Activated naive CD8-positive, alpha-beta T cell treated with anti-CD3 and anti-CD28 coated beads, Interleukin-2, amount 10 ng/mL, durations not matched to agents 7 days and 5 days (primary cell): ENCODE measurements around the gene GLCCI1. TPM values are rescaled to one million over a fixed set of nuclear protein-coding genes. Genes with fewer than 3 reads are reported as not detected.
"Not testable (repeated sequence)": the region's sequence is repeated elsewhere in the genome, so short reads cannot be mapped to it uniquely, and the experiment has no call there.

Source experiments
- ATAC-seq: fragments of 150-1000 bp; cut with Tn5 transposase; one replicate; pipeline ENCODE4 v1.10.0; 2021; ENCODE audit warnings: low read depth, moderate library complexity
- POLR2A ChIA-PET: fragments of 350-600 bp; sonication (Branson Sonifier 250); formaldehyde crosslinking; loops from one replicate; lab custom pipeline; 2021; ENCODE audit warnings: antibody characterized with exemption; lab: Charles Lee
- DNase-seq: peaks from one replicate; pipeline ENCODE4 v3.0.0; 2021
- H3K27ac Mint-ChIP-seq: one replicate; pipeline ENCODE4 v1.8.0; 2022; ENCODE audit warnings: mild to moderate bottlenecking, mixed read lengths
- H3K27me3 Mint-ChIP-seq: one replicate; pipeline ENCODE4 v1.8.0; 2022; ENCODE audit warnings: mild to moderate bottlenecking, moderate library complexity, mixed read lengths
- H3K36me3 Mint-ChIP-seq: one replicate; pipeline ENCODE4 v1.8.0; 2021; ENCODE audit warnings: mild to moderate bottlenecking, mixed read lengths
- H3K4me1 Mint-ChIP-seq: one replicate; pipeline ENCODE4 v1.8.0; 2021; ENCODE audit warnings: mixed read lengths
- H3K4me3 Mint-ChIP-seq: one replicate; pipeline ENCODE4 v1.8.0; 2022; ENCODE audit warnings: mild to moderate bottlenecking, moderate library complexity, mixed read lengths
- H3K9me3 Mint-ChIP-seq: one replicate; pipeline ENCODE4 v1.8.0; 2021; ENCODE audit warnings: mixed read lengths
- total RNA-seq, 2 experiments: library from RNA; stranded (reverse); gene quantifications; one replicate each; pipeline ENCODE4 v1.2.3, GENCODE V29; 2021

The GLCCI1 gene
- total RNA-seq, 2 experiments from 2014 or later, result 30.0 to 38.1 TPM

DNA sequence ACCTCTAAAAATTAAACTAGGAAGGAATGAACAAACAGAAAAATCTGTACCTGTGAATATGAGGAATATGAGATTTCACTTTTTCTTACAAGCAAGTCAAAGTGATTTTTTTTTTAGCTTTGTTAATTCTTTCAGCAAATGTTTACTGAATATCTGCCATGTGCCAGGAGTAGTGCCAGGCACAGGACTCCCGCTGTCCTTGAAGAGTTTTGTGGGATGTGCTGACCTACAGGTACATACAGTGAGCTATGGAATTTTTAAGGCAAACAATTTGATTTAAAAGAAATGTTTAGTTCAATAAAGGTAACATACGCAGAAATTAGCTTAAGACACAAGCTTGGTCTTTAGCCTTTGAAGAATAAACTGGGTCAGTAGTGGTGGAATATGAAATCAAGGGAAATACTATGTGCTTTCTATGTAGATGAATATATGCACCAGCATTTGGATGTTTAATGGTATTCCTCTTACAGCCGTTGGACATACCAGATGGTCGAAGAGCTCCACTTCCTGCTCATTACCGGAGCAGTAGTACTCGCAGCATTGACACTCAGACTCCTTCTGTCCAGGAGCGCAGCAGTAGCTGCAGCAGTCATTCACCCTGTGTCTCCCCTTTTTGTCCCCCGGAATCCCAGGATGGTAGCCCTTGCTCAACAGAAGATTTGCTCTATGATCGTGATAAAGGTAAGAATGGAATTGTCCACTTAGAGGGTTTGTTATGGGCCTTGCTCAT is 102.0 kb downstream of the GLCCI1 start:
- H3K9me3 Mint-ChIP-seq, result peaks cover 7% of the 10 kb centered on the region
- DNase-seq (no peak), ATAC-seq (no peak)
- H3K4me3 Mint-ChIP-seq, result no peak overlapping the region
- H3K4me1 Mint-ChIP-seq, result peaks cover 8% of the 10 kb centered on the region
- POLR2A ChIA-PET, result no interaction called here
- no peaks in the 10 kb centered on the region for H3K27me3 Mint-ChIP-seq
- no peak overlapping the region for H3K27ac Mint-ChIP-seq
- H3K36me3 Mint-ChIP-seq, result peaks cover 29% of the 10 kb centered on the region

DNA sequence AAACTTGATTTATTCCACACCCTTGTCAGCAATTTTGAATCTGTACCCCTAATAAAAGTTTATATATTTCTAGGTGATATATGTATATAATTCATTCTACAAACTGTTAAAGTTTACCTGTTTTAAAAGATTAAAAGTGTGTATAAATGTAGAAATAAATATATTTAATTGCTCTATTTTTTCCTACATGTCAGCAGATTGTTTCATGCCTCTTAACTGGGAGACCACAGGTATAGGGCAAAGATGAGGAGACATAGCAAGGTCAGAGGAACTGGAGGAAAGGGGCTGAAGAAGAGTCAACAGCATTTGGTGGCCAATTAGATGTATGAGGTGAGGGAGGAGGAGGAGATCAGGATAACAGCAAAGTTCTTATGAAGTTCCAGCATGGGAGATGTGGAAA is 109.8 kb downstream of the GLCCI1 start:
- ATAC-seq, result no peak
- no peak overlapping the region for H3K4me3 Mint-ChIP-seq
- peaks cover 2% of the 10 kb centered on the region for H3K4me1 Mint-ChIP-seq

DNA sequence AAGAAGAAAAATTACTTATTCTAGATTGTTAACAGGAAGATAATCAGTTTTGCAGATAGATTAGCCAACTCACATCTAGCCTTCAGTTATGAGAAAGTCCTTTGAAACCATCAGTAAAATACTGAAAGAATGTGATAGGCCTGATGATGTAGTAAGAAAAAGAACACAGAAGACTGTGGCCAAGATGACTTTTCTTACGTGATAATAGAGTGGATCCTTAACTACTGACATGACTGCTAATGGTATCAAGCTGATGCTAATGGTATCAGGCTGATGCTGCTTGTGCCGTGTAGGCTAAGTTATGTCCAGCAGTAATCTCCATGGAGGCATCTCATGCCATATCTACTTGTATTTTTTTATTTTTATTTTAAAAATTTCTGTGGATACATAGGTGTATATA is 114.2 kb downstream of the GLCCI1 start:
- H3K4me1 Mint-ChIP-seq, result peaks cover 2% of the 10 kb centered on the region
- no peaks in the 10 kb centered on the region for H3K27me3 Mint-ChIP-seq
- POLR2A ChIA-PET, result no interaction called here
- H3K4me3 Mint-ChIP-seq, result no peak overlapping the region
- H3K27ac Mint-ChIP-seq, result no peak overlapping the region
- no peaks in the 10 kb centered on the region for H3K9me3 Mint-ChIP-seq
- H3K36me3 Mint-ChIP-seq, result peaks cover 13% of the 10 kb centered on the region
- DNase-seq (no peak), ATAC-seq (no peak)

More for the DNA sequence above, 109.8 kb downstream of the GLCCI1 start:
- POLR2A ChIA-PET, result no interaction called here
- peaks cover 9% of the 10 kb centered on the region for H3K36me3 Mint-ChIP-seq
- no peaks in the 10 kb centered on the region for H3K27me3 Mint-ChIP-seq
- H3K27ac Mint-ChIP-seq, result no peak overlapping the region
- no peak for DNase-seq
- H3K9me3 Mint-ChIP-seq, result no peaks in the 10 kb centered on the region

DNA sequence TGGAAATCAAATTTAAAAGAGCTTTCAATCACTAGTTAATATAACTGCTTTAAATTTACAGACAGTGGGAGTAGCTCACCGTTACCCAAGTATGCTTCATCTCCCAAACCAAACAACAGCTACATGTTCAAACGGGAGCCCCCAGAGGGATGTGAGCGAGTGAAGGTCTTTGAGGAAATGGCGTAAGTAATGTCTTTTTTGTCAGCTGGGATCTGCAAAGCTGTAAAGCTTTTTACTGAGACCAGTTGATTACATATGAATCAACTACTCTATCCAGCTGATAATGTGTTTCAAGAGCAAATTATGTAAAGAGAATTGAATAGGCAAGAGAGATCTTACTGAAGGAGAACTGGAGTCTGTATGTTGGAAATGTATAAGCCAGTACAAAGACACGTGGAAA is 116.2 kb downstream of the GLCCI1 start:
- H3K27me3 Mint-ChIP-seq, result no peaks in the 10 kb centered on the region
- peaks cover 14% of the 10 kb centered on the region for H3K36me3 Mint-ChIP-seq
- H3K4me1 Mint-ChIP-seq, result no peaks in the 10 kb centered on the region
- POLR2A ChIA-PET, result no interaction called here
- DNase-seq (no peak), ATAC-seq (no peak)
- no peak overlapping the region for H3K27ac Mint-ChIP-seq
- H3K9me3 Mint-ChIP-seq, result no peaks in the 10 kb centered on the region
- no peak overlapping the region for H3K4me3 Mint-ChIP-seq

DNA sequence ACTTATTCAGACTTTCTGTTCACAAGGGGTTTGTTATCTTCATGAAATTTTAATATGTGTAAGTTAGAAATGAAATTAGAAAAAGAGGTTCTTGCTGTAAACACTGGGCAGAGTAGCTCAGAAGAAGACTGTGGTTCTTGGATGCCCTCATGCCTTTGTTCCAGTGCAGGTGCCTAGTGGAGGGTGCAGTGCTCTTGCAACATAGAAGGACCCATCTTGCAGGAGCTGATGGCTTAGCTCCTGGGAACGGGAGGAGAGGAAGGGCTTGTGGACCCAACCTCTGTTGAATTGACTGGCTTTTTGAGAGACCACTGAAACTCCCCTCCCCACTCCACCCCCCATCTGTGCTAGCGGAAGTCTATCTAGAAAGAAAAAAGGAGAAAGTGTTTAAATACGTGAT is 116.8 kb downstream of the GLCCI1 start:
- no peak for DNase-seq
- Mint-ChIP-seq H3K4me3 (no peak overlapping the region), H3K27ac (no peak overlapping the region), H3K36me3 (peaks cover 16% of the 10 kb centered on the region), H3K4me1 (no peaks in the 10 kb centered on the region), H3K27me3 (no peaks in the 10 kb centered on the region), H3K9me3 (no peaks in the 10 kb centered on the region)
- POLR2A ChIA-PET, result no interaction called here
- no peak for ATAC-seq

DNA sequence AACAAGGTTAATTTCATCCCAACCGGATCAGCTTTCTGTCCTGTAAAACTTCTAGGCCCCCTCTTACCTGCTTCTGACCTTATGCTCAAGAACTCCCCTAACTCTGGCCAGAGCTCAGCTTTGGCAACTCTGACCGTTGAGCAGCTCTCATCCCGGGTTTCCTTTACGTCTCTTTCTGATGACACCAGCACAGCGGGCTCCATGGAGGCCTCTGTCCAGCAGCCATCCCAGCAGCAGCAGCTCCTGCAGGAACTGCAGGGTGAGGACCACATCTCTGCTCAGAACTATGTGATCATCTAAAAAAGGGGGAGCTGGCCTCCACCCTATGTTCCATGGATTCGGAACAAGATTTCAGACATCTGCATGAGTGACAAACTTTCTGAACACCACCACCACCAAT is 117.6 kb downstream of the GLCCI1 start:
- POLR2A ChIA-PET, result no interaction called here
- H3K36me3 Mint-ChIP-seq, result peaks cover 16% of the 10 kb centered on the region

GRCh38 chr7:8089036-8089780 is 120.6 kb downstream of the GLCCI1 start:
- DNase-seq, result no peak
- Mint-ChIP-seq H3K4me1 (no peaks in the 10 kb centered on the region), H3K27ac (no peak overlapping the region), H3K27me3 (no peaks in the 10 kb centered on the region), H3K4me3 (no peak overlapping the region), H3K9me3 (peaks cover 4% of the 10 kb centered on the region), H3K36me3 (peaks cover 13% of the 10 kb centered on the region)
- ATAC-seq, result no peak
- POLR2A ChIA-PET, result interaction anchor here (1.6 kb wide), 1 partner anchor 23 kb away, joined by 3 read pairs; no protein-coding TSS in a partner anchor

More for the DNA sequence above, 117.6 kb downstream of the GLCCI1 start:
- no peak overlapping the region for H3K4me3 Mint-ChIP-seq
- no peak overlapping the region for H3K27ac Mint-ChIP-seq
- no peaks in the 10 kb centered on the region for H3K27me3 Mint-ChIP-seq
- no peaks in the 10 kb centered on the region for H3K4me1 Mint-ChIP-seq
- peaks cover under 1% of the 10 kb centered on the region for H3K9me3 Mint-ChIP-seq
- no peak for DNase-seq
- no peak for ATAC-seq

DNA sequence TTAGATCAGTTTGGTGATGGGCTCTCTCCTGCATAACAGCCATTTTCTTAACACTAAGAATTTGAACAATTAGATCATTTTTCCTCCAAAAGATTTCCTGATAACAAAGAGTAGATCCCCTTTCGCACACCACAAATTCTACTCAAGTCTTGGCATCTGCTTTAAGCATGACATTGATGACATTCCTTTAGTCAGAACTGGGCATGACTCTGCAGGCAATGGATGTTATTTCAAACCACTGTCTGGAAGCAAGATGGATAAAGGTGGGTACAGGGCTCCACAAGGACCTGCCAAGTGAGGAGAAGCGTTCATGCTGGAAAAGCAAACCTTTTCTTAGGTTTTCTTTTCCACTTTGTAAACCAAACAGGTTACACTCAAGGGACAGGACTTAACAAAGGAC is 123.5 kb downstream of the GLCCI1 start:
- no peak for ATAC-seq
- Mint-ChIP-seq H3K4me1 (no peaks in the 10 kb centered on the region), H3K4me3 (no peak overlapping the region), H3K9me3 (peaks cover 4% of the 10 kb centered on the region), H3K27me3 (no peaks in the 10 kb centered on the region), H3K36me3 (peaks cover 6% of the 10 kb centered on the region), H3K27ac (no peak overlapping the region)
- POLR2A ChIA-PET, result no interaction called here
- no peak for DNase-seq

GRCh38 chr7:8094164-8095140 is 125.9 kb downstream of the GLCCI1 start:
- H3K36me3 Mint-ChIP-seq, result peaks cover 4% of the 10 kb centered on the region
- H3K4me3 Mint-ChIP-seq, result no peak overlapping the region
- POLR2A ChIA-PET, result no interaction called here
- H3K4me1 Mint-ChIP-seq, result no peaks in the 10 kb centered on the region
- H3K27ac Mint-ChIP-seq, result no peak overlapping the region
- no peaks in the 10 kb centered on the region for H3K27me3 Mint-ChIP-seq
- DNase-seq (no peak), ATAC-seq (no peak)
- H3K9me3 Mint-ChIP-seq, result peaks cover 7% of the 10 kb centered on the region

DNA sequence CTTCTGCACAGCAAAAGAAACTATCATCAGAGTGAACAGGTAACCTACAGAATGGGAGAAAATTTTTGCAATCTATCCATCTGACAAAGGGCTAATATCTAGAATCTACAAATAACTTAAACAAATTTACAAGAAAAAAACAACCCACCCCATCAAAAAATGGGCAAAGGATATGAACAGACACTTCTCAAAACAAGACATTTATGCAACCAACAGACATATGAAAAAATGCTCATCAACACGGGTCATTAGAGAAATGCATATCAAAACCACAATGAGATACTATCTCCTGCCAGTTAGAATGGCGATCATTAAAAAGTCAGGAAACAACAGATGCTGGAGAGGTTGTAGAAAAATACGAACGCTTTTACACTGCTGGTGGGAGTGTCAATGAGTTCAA is 132.7 kb downstream of the GLCCI1 start:
- H3K9me3 Mint-ChIP-seq, DNase-seq, H3K36me3 Mint-ChIP-seq, H3K27ac Mint-ChIP-seq, POLR2A ChIA-PET, ATAC-seq, H3K27me3 Mint-ChIP-seq, H3K4me3 Mint-ChIP-seq: not testable (repeated sequence)
- H3K4me1 Mint-ChIP-seq, result peaks cover 14% of the 10 kb centered on the region

- H3K4me3 Mint-ChIP-seq, result no peak overlapping the region
- peaks cover 17% of the 10 kb centered on the region for H3K4me1 Mint-ChIP-seq
- POLR2A ChIA-PET, result no interaction called here
- H3K36me3 Mint-ChIP-seq, result peaks cover 7% of the 10 kb centered on the region
- peaks cover 9% of the 10 kb centered on the region for H3K9me3 Mint-ChIP-seq
- H3K27ac Mint-ChIP-seq, result no peak overlapping the region
- H3K27me3 Mint-ChIP-seq, result no peaks in the 10 kb centered on the region
- ATAC-seq (no peak), DNase-seq (no peak)
Observed at GRCh38 chr7:8103282-8103681, 134.7 kb downstream of the GLCCI1 start.

- peaks cover 8% of the 10 kb centered on the region for H3K36me3 Mint-ChIP-seq
- peak overlapping the region; percentile 71 for H3K27ac Mint-ChIP-seq
- no peak for DNase-seq
- POLR2A ChIA-PET, result interaction anchor here (1.8 kb wide), 1 partner anchor 20 kb away, joined by 5 read pairs; no protein-coding TSS in a partner anchor
- H3K4me3 Mint-ChIP-seq, result peak overlapping the region; percentile 33
- H3K9me3 Mint-ChIP-seq, result peaks cover 7% of the 10 kb centered on the region
- H3K27me3 Mint-ChIP-seq, result peaks cover 2% of the 10 kb centered on the region
- H3K4me1 Mint-ChIP-seq, result peaks cover 17% of the 10 kb centered on the region
- ATAC-seq, result peak; percentile 62
Observed at GRCh38 chr7:8105449-8106095, 137.0 kb downstream of the GLCCI1 start.
